Sigmoid colon (tissue), 7 donors: Measurements from ENCODE around the gene PCDHB13. TPM values are rescaled to one million over a fixed set of nuclear protein-coding genes. Genes with fewer than 3 reads are reported as not detected.
"Not testable (repeated sequence)": the region's sequence is repeated elsewhere in the genome, so short reads cannot be mapped to it uniquely, and the experiment has no call there.

Source experiments
- DNase-seq: peaks from one replicate; pipeline ENCODE4 v3.0.0-alpha.2; 2019
- H3K27ac ChIP-seq, 4 donors: fragments of 200-600 bp; sonication (generic); one replicate each; pipeline ENCODE4 v1.5.1; 2016 to 2019; ENCODE audit warnings: mild to moderate bottlenecking in 1 of 4
- H3K27me3 ChIP-seq, 3 donors: fragments of 200-600 bp; sonication (generic); one replicate each; pipeline ENCODE4 v1.5.1; 2019; ENCODE audit warnings: mild to moderate bottlenecking in 1 of 3
- H3K36me3 ChIP-seq, 4 donors: fragments of 200-600 bp; sonication (generic); one replicate each; pipeline ENCODE4 v1.5.1; 2016 to 2019
- H3K4me1 ChIP-seq, 4 donors: fragments of 200-600 bp; sonication (generic); one replicate each; pipeline ENCODE4 v1.5.1; 2017 to 2019
- H3K4me3 ChIP-seq, 4 donors: fragments of 200-600 bp; sonication (generic); one replicate each; pipeline ENCODE4 v1.5.1; 2017 to 2019; ENCODE audit warnings: mild to moderate bottlenecking in 2 of 4, moderate library complexity in 1 of 4
- H3K9me3 ChIP-seq, 4 donors: fragments of 200-600 bp in 3 of 4; sonication (generic) in 3 of 4; one replicate each; pipeline versions ENCODE4 v1.5.1 to v1.6.1; 2013 to 2019
- CTCF ChIP-seq, 4 experiments: fragments of 450-650 bp in 3 of 4; fragments of 200-600 bp in 1 of 4; IDR thresholded peaks; one replicate each; pipeline ENCODE4 v1.5.1; 2016 to 2019; ENCODE audit warnings: antibody characterized with exemption in 4 of 4, mild to moderate bottlenecking in 3 of 4, moderate library complexity in 2 of 4
- EP300 ChIP-seq, 4 donors: sonication (generic); formaldehyde crosslinking; IDR thresholded peaks; one replicate each; pipeline ENCODE4 v1.6.1; 2017; ENCODE audit warnings: antibody characterized with exemption in 4 of 4
- POLR2A ChIP-seq, 2 donors: fragments of 450-650 bp; IDR thresholded peaks; one replicate each; pipeline ENCODE4 v1.6.1; 2016; ENCODE audit warnings: antibody characterized with exemption in 2 of 2, mild to moderate bottlenecking in 2 of 2, moderate library complexity in 2 of 2
- POLR2AphosphoS5 ChIP-seq, 4 donors: sonication (generic); formaldehyde crosslinking; IDR thresholded peaks; one replicate each; pipeline ENCODE4 v1.6.1; 2017; ENCODE audit warnings: antibody characterized with exemption in 4 of 4
- WGBS, 2 donors: extraction: QIAGEN DNeasy Blood & Tissue Kit; methylation state at CpG; one replicate each; pipeline ENCODE4 v1.1.7; 2013; 5-methylcytosine and 5-hydroxymethylcytosine counted together
- intact Hi-C: fragments of 100-400 bp; cut with DNase I; formaldehyde crosslinking; loops from one replicate; pipeline ENCODE4 v1.15.1; 2023
- polyA plus RNA-seq, 3 donors: library from polyadenylated mRNA; stranded (reverse); fragments of 200-250 nt; gene quantifications; one replicate each; pipeline ENCODE4 v1.2.3, GENCODE V29; 2013
- total RNA-seq, 4 donors: library from RNA; depleted of rRNA; stranded (reverse); fragments of >200 nt; gene quantifications; one replicate each; pipeline ENCODE4 v1.1.0, GENCODE V29; 2016
- donor health status: healthy with polysubstance abuse.
- donor health status: Bipolar disorder and iron deficiency.
- donor health status: healthy.

Gene PCDHB13
- total and polyA plus RNA-seq, 7 donors, result 0.23 to 7.8 (median 4.5) TPM; not detected in 1

GRCh38 chr5:141192110-141192725 lies 21.5 kb upstream of the PCDHB13 start, which contains the start of gene PCDHB10:
Gene PCDHB10, plus strand, starts transcription at chr5:141192353. Its CDS starts 200 bp downstream, at chr5:141192553.
- intact Hi-C loops, result no loop called here
- TF ChIP-seq EP300 (IDR thresholded peaks at IDR 0.05), result no peak
- TF ChIP-seq CTCF (IDR thresholded peaks at IDR 0.05), result peak in 2 of 4 experiments; percentile 5 to 11
- Histone ChIP-seq H3K27me3 (peaks cover 0 to 25% (median 0%) of the 10 kb centered on the region in 3 donors), H3K4me1 (no peaks in the 10 kb centered on the region), H3K27ac (no peak within 1 kb of the TSS), H3K36me3 (no peaks in the 10 kb centered on the region), H3K4me3 (peak within 1 kb of the TSS in 3 of 4 donors; percentile 12 to 19 (median 14)), H3K9me3 (peaks cover 9 to 50% (median 30%) of the 10 kb centered on the region in 4 donors)
- 11 to 20% methylated on average over 10 of the region's 10 CpGs for WGBS, 2 donors
- DNase-seq, result peak; percentile 47

GRCh38 chr5:141194332-141194731 lies 19.4 kb upstream of the PCDHB13 start:
- H3K4me1 ChIP-seq, H3K4me3 ChIP-seq, intact Hi-C loops, H3K27ac ChIP-seq, H3K36me3 ChIP-seq: not testable (repeated sequence)
- WGBS, 2 donors, result 34 to 68% methylated on average over 24 to 33 of the region's 37 CpGs
- H3K27me3 ChIP-seq, result peaks cover 0 to 14% (median 0%) of the 10 kb centered on the region in 3 donors
- peaks cover 9 to 52% (median 28%) of the 10 kb centered on the region in 4 donors for H3K9me3 ChIP-seq
- peak; percentile 45 for DNase-seq

- no peak overlapping the region for H3K27ac ChIP-seq
- no peaks in the 10 kb centered on the region for H3K27me3 ChIP-seq
- peaks cover 9 to 57% (median 31%) of the 10 kb centered on the region in 4 donors for H3K9me3 ChIP-seq
- no peak for TF ChIP-seq EP300 (IDR thresholded peaks at IDR 0.05)
- TF ChIP-seq POLR2AphosphoS5 (IDR thresholded peaks at IDR 0.05), result no peak
- no peak for TF ChIP-seq POLR2A (IDR thresholded peaks at IDR 0.05)
- TF ChIP-seq CTCF (IDR thresholded peaks at IDR 0.05), result no peak
- H3K4me1 ChIP-seq, result no peaks in the 10 kb centered on the region
- no peak overlapping the region for H3K4me3 ChIP-seq
- no peaks in the 10 kb centered on the region for H3K36me3 ChIP-seq
- intact Hi-C loops, result no loop called here
- WGBS, 2 donors, result 33 to 42% methylated on average over 3 of the region's 3 CpGs
- DNase-seq, result no peak
These were observed 17.4 kb upstream of the PCDHB13 start for GRCh38 chr5:141196363-141196762.

GRCh38 chr5:141199359-141200235 lies 14.1 kb upstream of the PCDHB13 start, which contains the start of gene PCDHB11:
Gene PCDHB11, plus strand, starts transcription at chr5:141199627. Its CDS starts 148 bp downstream, at chr5:141199775.
- Histone ChIP-seq H3K36me3 (no peaks in the 10 kb centered on the region), H3K27me3 (no peaks in the 10 kb centered on the region), H3K4me1 (no peaks in the 10 kb centered on the region), H3K27ac (no peak within 1 kb of the TSS), H3K4me3 (peak within 1 kb of the TSS in 1 of 4 donors; percentile 14), H3K9me3 (peaks cover 3 to 61% (median 26%) of the 10 kb centered on the region in 4 donors)
- intact Hi-C loops, result no loop called here
- 39 to 49% methylated on average over 21 of the region's 21 CpGs for WGBS, 2 donors
- no peak for DNase-seq
- no peak for TF ChIP-seq POLR2AphosphoS5 (IDR thresholded peaks at IDR 0.05)

- H3K27me3 ChIP-seq, H3K27ac ChIP-seq, H3K4me1 ChIP-seq, intact Hi-C loops, H3K4me3 ChIP-seq, H3K36me3 ChIP-seq: not testable (repeated sequence)
- peaks cover 0 to 55% (median 23%) of the 10 kb centered on the region in 4 donors for H3K9me3 ChIP-seq
- 37 to 65% methylated on average over 27 of the region's 38 CpGs for WGBS, 2 donors
- DNase-seq, result peak; percentile 44
These were observed 12.6 kb upstream of the PCDHB13 start for GRCh38 chr5:141201126-141201525.

GRCh38 chr5:141201646-141202045 lies 12.1 kb upstream of the PCDHB13 start:
- H3K27ac ChIP-seq, intact Hi-C loops, H3K36me3 ChIP-seq, H3K27me3 ChIP-seq, H3K4me1 ChIP-seq, DNase-seq, H3K4me3 ChIP-seq: not testable (repeated sequence)
- 48 to 70% methylated on average over 28 to 33 of the region's 35 CpGs for WGBS, 2 donors
- peaks cover 0 to 54% (median 20%) of the 10 kb centered on the region in 4 donors for H3K9me3 ChIP-seq
